Esophagus (tissue), 2 donors: ENCODE measurements around the gene SLCO3A1. TPM values are rescaled to one million over a fixed set of nuclear protein-coding genes. Genes with fewer than 3 reads are reported as not detected.

Source experiments
- H3K27ac ChIP-seq, 2 donors: one replicate each; pipeline ENCODE4 v1.5.1; 2013; ENCODE audit warnings: low read depth in 2 of 2, mild to moderate bottlenecking in 2 of 2, inconsistent platforms in 1 of 2, low read length in 1 of 2, moderate library complexity in 1 of 2
- H3K27me3 ChIP-seq, 2 donors: one replicate each; pipeline ENCODE4 v1.6.1; 2013; ENCODE audit warnings: low read length in 2 of 2, control low read depth in 1 of 2, mild to moderate bottlenecking in 1 of 2; ENCODE audit not compliant: insufficient read depth in 2 of 2, control insufficient read depth in 1 of 2
- H3K36me3 ChIP-seq, 2 donors: one replicate each; pipeline ENCODE4 v1.6.1; 2013; ENCODE audit warnings: low read length in 1 of 2; ENCODE audit not compliant: control insufficient read depth in 2 of 2, insufficient read depth in 2 of 2
- H3K4me1 ChIP-seq, 2 donors: one replicate each; pipeline ENCODE4 v1.6.1; 2013; ENCODE audit warnings: low read length in 1 of 2; ENCODE audit not compliant: control insufficient read depth in 2 of 2, insufficient read depth in 2 of 2
- H3K4me3 ChIP-seq, 2 donors: one replicate each; pipeline ENCODE4 v1.5.1; 2013; ENCODE audit warnings: low read length in 2 of 2, mild to moderate bottlenecking in 2 of 2, low read depth in 1 of 2, moderate library complexity in 1 of 2
- H3K9me3 ChIP-seq, 2 donors: one replicate each; pipeline ENCODE4 v1.6.1; 2013; ENCODE audit warnings: mild to moderate bottlenecking in 2 of 2, low read depth in 1 of 2, low read length in 1 of 2, moderate library complexity in 1 of 2; ENCODE audit not compliant: control insufficient read depth in 2 of 2, insufficient read depth in 1 of 2
- WGBS, 2 donors: extraction: QIAGEN DNeasy Blood & Tissue Kit; methylation state at CpG; one replicate each; pipeline ENCODE4 v1.1.7; 2013; 5-methylcytosine and 5-hydroxymethylcytosine counted together
- polyA plus RNA-seq, 2 donors: library from polyadenylated mRNA; stranded (reverse); fragments of 200-250 nt; gene quantifications; one replicate each; pipeline ENCODE4 v1.2.3, GENCODE V29; 2013
- donor health status: healthy with polysubstance abuse.
- donor health status: Bipolar disorder and iron deficiency.

SLCO3A1 gene
- polyA plus RNA-seq, 2 donors, result 18.2 to 18.5 TPM

GRCh38 chr15:92035551-92035950, 182.0 kb downstream of the SLCO3A1 start:
- Histone ChIP-seq H3K9me3 (no peaks in the 10 kb centered on the region), H3K36me3 (no peaks in the 10 kb centered on the region), H3K27ac (no peak overlapping the region), H3K27me3 (no peaks in the 10 kb centered on the region), H3K4me3 (no peak overlapping the region), H3K4me1 (peaks cover 0 to 9% of the 10 kb centered on the region in 2 donors)
- 43 to 50% methylated on average over 3 of the region's 3 CpGs for WGBS, 2 donors

- H3K27ac ChIP-seq, result no peak overlapping the region
- no peaks in the 10 kb centered on the region for H3K36me3 ChIP-seq
- no peak overlapping the region for H3K4me3 ChIP-seq
- peaks cover 0 to 9% of the 10 kb centered on the region in 2 donors for H3K4me1 ChIP-seq
- 35 to 41% methylated on average over 2 of the region's 2 CpGs for whole genome bisulfite sequencing, 2 donors
- H3K9me3 ChIP-seq, result no peaks in the 10 kb centered on the region
- no peaks in the 10 kb centered on the region for H3K27me3 ChIP-seq
Measured at GRCh38 chr15:92035961-92036360, 182.5 kb downstream of the SLCO3A1 start.

DNA sequence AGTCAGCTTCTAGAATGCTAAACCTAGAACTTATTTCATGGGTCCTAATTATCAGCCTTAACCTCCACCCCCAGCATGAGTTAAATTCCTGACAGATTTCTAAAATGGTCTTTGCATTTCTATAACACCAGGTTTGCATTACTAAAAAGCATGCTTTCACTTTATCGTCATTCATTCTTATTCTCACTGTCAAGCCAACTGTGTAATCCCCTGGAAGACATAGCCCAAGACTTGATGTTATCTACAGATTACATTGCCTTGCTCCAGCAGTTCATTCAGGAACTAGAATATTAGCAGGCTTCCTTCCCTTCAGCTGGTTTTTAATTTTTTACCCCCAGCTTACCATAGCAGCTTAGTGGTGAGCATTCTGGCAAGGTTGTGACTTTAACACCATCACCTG, 184.0 kb downstream of the SLCO3A1 start:
- no peak overlapping the region for H3K27ac ChIP-seq
- H3K4me3 ChIP-seq, result no peak overlapping the region
- H3K27me3 ChIP-seq, result no peaks in the 10 kb centered on the region
- H3K9me3 ChIP-seq, result no peaks in the 10 kb centered on the region
- no peaks in the 10 kb centered on the region for H3K36me3 ChIP-seq
- 46 to 69% methylated on average over 1 of the region's 1 CpG for WGBS, 2 donors
- peaks cover 0 to 10% of the 10 kb centered on the region in 2 donors for H3K4me1 ChIP-seq

- no peaks in the 10 kb centered on the region for H3K9me3 ChIP-seq
- no peaks in the 10 kb centered on the region for H3K36me3 ChIP-seq
- no peak overlapping the region for H3K4me3 ChIP-seq
- H3K4me1 ChIP-seq, result peaks cover 0 to 13% of the 10 kb centered on the region in 2 donors
- no peak overlapping the region for H3K27ac ChIP-seq
- H3K27me3 ChIP-seq, result no peaks in the 10 kb centered on the region
- 86 to 88% methylated on average over 1 of the region's 1 CpG for WGBS, 2 donors
Measured at GRCh38 chr15:92040350-92040749, 186.8 kb downstream of the SLCO3A1 start.

- Histone ChIP-seq H3K27ac (no peak overlapping the region), H3K27me3 (no peaks in the 10 kb centered on the region), H3K4me1 (peaks cover 0 to 13% of the 10 kb centered on the region in 2 donors), H3K9me3 (no peaks in the 10 kb centered on the region), H3K36me3 (no peaks in the 10 kb centered on the region), H3K4me3 (no peak overlapping the region)
- 90 to 92% methylated on average over 4 of the region's 4 CpGs for WGBS, 2 donors
Measured at GRCh38 chr15:92041371-92041770, 187.9 kb downstream of the SLCO3A1 start.

DNA sequence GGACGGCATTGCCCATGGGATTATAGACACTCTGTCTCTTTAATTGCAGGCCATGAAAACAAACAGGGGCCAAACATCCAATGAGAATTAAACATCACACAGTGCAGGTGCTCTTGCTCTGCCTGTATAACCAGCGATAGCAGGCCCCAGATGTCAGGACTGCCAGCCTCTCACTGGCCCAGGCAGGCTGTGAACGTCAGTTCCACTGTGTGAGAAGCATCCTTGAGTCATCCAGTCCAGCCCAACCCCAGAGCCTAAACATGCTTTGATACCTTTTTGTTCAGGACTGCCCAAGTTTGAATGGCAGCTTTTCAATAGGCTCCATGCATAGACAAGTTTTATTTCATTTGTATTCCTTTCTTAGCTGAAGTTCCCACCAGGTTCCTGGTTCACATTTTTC, 189.8 kb downstream of the SLCO3A1 start:
- Histone ChIP-seq H3K4me3 (no peak overlapping the region), H3K27me3 (no peaks in the 10 kb centered on the region), H3K27ac (peak overlapping the region; percentile 21 to 52), H3K9me3 (no peaks in the 10 kb centered on the region), H3K4me1 (peaks cover 0 to 13% of the 10 kb centered on the region in 2 donors), H3K36me3 (no peaks in the 10 kb centered on the region)
- WGBS, 2 donors, result 50 to 58% methylated on average over 3 of the region's 3 CpGs

- Histone ChIP-seq H3K27me3 (no peaks in the 10 kb centered on the region), H3K27ac (peak overlapping the region; percentile 40 to 90), H3K4me3 (no peak overlapping the region), H3K4me1 (peaks cover 4 to 16% of the 10 kb centered on the region in 2 donors), H3K9me3 (no peaks in the 10 kb centered on the region), H3K36me3 (no peaks in the 10 kb centered on the region)
- WGBS, 2 donors, result 83 to 89% methylated on average over 10 of the region's 10 CpGs
Measured at GRCh38 chr15:92044203-92044909, 190.8 kb downstream of the SLCO3A1 start.

DNA sequence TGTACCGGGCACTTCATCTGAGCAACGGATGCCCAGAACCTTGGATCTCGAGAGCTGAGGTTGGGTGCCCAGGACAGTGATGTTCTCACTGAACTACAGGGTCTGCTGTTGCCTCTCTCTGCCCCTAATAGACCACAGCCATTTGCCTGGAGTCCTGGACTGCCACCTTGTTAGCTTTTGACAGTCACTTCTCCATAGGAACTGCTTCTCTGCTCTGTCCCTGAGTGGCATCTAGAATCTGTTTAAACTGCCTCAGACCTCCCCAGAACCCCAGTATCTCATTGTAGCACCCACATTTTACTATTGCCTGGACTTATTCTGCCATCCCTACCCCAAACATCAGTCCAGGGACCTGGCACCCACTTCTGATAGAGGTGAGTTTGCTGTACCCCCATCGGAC, 194.4 kb downstream of the SLCO3A1 start:
- Histone ChIP-seq H3K36me3 (no peaks in the 10 kb centered on the region), H3K4me3 (no peak overlapping the region), H3K27me3 (no peaks in the 10 kb centered on the region), H3K27ac (peak overlapping the region in 1 of 2 donors; percentile 40), H3K4me1 (peaks cover 10 to 23% of the 10 kb centered on the region in 2 donors), H3K9me3 (no peaks in the 10 kb centered on the region)
- WGBS, 2 donors, result 97 to 99% methylated on average over 4 of the region's 4 CpGs

DNA sequence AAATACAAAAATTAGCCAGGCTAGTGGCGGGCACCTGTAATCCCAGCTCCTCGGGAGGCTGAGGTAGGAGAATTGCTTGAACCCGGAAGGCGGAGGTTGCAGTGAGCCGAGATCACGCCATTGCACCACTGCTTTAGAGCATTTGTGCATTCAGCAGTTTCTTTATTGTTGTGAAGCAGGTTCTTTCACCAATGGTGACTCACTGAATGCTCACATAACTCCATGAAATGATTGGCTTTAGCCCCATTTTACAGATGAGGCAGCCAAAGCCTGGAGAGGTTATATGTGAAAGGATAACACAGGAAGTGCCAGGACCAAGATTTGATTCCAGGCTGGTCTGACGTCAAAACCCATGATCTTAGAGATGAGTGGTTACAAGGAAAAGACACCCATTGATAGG, 195.2 kb downstream of the SLCO3A1 start:
- 81 to 88% methylated on average over 7 of the region's 7 CpGs for WGBS, 2 donors
- Histone ChIP-seq H3K4me1 (peaks cover 10 to 22% of the 10 kb centered on the region in 2 donors), H3K4me3 (no peak overlapping the region), H3K27ac (peak overlapping the region in 1 of 2 donors; percentile 53), H3K9me3 (no peaks in the 10 kb centered on the region), H3K36me3 (no peaks in the 10 kb centered on the region), H3K27me3 (no peaks in the 10 kb centered on the region)
